NCI-H1694 treated with DMSO at 0.1 percent for 48 hours (cell line): ENCODE results near the gene SPEM1.
"Not testable (repeated sequence)": the region's sequence is repeated elsewhere in the genome, so short reads cannot be mapped to it uniquely, and the experiment has no call there.

ENCODE experiments used
- DNase-seq: peaks from one replicate; lab custom pipeline; 2025; lab: John Stamatoyannopoulos, UW

SPEM1 gene

DNA sequence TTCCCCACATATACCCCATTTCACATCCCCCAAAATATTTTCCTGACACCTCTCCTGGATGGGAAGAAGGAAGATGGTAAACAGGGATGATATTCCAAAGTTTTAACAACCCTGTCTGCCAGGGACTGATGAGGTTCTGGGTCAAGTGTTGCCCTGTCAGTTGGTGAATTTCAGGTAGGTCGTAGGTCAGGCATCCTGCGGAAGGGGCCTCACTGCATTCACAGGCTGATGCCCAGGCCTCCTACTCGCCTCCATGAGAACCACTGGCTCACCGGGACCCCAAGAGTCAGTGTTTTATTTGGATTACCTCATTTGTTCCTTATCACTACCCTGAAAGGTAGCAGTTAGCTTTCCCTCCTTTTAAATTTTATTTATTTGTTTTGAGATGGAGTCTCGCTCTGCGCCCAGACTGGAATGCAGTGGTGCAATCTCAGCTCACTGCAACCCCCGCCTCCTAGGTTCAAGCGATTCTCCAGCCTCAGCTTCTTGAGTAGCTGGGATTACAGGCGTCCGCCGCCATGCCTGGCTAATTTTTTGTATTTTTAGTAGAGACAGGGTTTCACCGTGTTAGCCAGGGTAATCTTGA, 48.8 kb downstream of the SPEM1 start:
- no peak for DNase-seq

DNA sequence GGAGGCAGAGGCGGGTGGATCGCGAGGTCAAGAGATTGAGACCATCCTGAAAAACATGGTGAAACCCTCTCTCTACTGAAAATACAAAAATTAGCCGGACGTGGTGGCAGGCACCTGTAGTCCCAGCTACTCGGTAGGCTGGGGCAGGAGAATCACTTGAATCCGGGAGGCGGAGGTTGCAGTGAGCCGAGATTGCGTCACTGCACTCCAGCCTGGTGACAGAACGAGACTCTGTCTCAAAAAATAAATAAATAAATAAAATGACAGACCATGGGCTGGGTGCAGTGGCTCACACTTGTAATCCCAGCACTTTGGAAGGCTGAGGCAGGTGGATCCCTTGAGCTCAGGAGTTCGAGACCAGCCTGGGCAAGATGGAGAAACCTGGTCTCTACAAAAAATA, 49.7 kb downstream of the SPEM1 start:
- DNase-seq: not testable (repeated sequence)

DNA sequence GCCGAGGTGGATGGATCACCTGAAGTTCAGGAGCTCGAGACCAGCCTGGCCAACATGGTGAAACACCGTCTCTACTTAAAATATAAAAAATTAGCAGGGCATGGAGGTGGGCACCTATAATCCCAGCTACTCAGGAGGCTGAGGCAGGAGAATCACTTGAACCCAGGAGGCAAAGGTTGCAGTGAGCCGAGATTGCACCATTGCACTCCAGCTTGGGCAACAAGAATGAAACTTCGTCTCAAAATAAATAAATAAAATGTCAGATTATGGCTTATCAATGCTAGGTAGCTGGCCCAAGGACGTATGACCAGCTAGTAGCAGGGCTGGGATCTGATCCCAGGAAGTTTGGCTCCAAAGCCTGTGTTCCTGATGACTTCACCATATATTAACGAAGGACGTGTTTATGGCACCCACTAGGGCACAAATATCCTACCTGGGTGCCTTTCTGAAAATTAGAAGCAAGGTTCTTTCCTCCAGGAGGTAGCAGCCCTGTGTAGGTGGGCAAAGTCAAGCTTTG, 50.4 kb downstream of the SPEM1 start:
- DNase-seq: not testable (repeated sequence)
